HG03558 (cell line): ENCODE results near the gene PPM1M.
A peak's percentile ranks its signal among the peaks of the same experiment; 100 is the strongest.

Experiments
- ATAC-seq: cut with Tn5 transposase; IDR thresholded peaks from one replicate; pipeline ENCODE4 v1.9.1; 2021; ENCODE audit warnings: moderate number of reproducible peaks; ENCODE audit not compliant: unreplicated experiment; ENCODE audit errors: extremely low read depth

PPM1M gene

GRCh38 chr3:52242039-52242438, 3.5 kb upstream of the PPM1M start:
- ATAC-seq = no peak

DNA sequence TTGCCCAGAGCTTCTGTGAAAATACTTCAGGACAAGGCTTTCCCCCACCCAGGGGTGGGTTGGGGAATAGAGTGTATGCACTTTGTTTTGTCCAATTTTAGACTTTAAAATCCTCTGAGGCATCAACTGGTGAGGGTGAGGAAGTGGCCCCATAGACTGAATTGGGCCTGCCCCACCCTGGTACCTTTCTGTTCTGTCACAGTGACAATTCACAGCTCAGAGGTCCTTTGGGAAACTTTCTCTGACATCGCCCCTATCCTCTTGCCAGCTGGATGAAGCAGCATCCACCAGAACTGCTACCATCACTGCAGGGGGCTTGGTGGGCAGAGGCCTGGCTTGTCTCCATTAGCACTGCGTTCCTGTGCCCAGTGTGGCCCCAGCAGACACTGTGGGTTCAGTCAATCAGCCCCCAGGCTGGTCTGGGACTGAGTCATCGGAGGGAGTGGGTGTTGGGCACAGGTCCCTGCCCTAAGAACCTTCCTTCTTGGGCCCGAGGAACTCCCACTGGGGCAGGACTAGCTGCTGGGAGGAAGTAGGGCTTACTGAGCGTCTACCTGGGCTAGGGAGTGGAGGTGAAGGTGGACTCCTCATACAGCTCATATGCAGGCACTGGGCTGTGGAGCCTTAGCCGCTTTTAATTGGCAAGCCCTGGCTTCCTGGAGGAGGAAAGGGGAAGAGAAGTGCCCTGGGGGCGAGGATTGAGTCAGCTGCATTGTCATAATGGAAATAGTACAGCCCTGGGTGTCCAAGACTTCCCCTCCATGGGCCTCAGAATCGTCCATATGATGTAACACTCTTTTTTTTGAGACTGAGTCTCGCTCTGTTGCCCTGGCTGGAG, 1.5 kb upstream of the PPM1M start:
- no peak for ATAC-seq

DNA sequence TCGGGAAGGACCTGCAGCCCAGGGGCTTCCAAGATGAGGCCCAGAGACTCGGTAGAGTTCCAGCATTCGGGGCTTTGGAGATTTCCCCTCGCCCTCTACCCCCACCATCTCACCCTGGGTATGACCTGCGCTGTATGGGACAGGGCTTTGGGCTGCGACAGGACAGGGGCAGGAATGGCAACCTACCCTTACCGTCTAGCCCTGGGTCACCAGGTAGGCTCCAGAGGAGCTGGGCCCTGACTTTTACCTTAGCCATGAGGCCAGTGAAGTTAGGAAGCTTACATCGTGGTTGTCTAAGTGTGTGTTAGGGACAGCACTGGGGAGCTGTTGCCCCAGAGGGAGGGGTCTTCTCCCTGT, 683 bp downstream of the PPM1M start:
- no peak for ATAC-seq

- ATAC-seq = no peak
Observed at GRCh38 chr3:52246728-52247408, 1.3 kb downstream of the PPM1M start.

GRCh38 chr3:52247409-52248164, 2.0 kb downstream of the PPM1M start:
- no peak for ATAC-seq

GRCh38 chr3:52248165-52248541, 2.6 kb downstream of the PPM1M start:
- no peak for ATAC-seq

- ATAC-seq = no peak
Observed at GRCh38 chr3:52248816-52249547, 3.4 kb downstream of the PPM1M start.

DNA sequence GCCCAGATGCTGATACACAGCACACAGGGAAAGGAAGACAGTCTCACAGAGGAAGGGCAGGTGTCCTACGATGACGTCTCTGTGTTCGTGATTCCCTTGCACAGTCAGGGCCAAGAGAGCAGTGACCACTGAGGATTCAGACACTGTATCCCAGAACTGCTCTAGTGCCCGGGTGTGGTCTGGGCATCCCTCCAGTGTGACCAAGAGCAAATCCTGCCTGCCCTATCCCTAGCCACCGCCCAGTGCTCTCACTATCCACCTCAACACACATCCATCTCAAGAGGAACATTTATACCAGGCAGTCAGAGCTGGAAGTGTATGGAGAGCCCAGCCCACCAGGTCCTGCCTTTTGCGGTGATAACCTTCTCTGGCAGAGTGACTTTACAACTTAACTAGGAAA, 4.1 kb downstream of the PPM1M start:
- ATAC-seq = no peak

DNA sequence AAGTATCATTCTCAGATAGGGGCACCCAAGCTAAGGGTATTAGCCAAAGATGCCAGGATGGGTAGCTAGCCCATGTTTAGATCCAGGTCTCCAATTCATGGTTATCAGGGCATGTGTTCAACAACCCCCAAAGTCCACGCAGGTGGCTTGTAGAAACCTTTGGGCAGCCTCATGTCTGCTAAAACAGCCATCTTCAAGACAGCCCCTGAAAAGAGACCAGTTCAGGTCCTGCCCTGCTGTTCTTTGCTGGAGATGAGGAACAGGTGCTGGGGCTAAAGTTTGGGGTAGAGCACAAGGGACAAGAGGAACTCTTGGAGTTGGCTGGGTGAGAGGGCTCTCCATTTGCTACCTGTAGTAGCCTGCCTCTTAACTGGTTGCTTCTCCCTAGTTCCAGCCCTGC, 4.6 kb downstream of the PPM1M start:
- ATAC-seq = no peak

DNA sequence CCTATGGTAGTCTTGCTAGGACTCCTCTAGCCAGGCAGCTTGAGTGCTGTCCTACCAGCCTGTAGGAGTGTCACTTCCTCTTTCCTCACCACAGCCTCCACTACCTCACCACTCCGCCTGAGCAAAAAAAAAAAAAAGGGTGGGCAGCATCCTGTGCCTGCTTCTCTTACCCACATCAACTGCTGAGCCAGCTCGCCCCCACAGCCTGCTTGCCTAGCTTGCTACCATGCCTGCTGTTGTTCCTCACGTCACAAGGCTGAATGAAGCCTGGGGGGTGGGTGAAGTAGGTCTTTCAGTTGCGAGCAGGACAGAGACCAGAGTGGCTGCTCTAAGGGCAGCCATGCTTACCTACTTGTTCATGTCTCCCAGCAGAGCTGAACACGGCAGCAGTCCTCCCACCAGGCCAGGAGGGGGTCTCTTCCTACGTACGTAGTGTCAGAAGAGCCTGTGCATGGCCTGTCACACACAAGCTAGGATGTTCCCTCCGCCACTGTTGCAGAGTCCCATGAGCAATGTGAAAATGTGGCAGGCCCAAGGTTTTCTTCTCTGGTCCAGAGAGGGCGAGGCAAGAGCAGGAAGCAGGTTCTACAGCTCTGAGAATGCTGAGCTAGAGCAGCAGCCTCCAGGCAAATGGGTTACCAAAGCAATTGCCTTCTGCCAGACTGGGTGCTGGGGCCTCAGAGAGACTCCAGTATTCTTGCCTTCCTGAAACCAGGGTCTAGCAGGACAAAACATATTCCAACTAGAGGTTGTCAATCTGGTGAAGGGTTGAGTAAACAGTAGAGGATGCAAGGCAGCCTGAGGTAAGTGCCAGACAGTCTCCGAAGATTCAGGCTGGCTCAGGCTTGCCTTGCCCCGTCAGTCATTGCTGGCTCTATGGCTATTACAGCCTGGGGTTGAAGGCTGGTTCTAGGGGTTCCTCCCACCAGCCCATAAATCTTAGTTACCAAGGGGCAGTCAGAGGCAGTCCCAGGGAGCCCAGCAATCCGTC, 8.1 kb downstream of the PPM1M start:
- ATAC-seq = peak; percentile 80

- ATAC-seq = no peak
Observed at GRCh38 chr3:52254608-52255007, 9.0 kb downstream of the PPM1M start.

DNA sequence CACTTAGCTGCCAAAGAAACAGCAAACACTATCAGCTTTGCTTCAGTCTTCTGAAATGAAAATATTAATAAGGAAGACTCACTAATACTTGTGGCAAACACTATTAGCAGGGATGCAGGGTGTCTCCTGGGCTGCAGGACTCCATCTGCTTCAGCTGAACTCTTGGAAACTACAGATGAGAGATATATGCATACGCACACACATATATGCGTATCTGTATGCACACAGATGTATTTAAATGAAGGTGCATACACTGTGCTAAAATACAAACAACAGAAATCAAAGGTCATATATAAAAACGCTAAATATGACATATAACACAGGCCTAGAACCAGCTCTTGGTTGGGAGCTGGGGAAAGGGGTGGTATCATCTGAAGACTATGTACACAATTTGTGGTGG, 10.6 kb downstream of the PPM1M start:
- ATAC-seq = no peak

DNA sequence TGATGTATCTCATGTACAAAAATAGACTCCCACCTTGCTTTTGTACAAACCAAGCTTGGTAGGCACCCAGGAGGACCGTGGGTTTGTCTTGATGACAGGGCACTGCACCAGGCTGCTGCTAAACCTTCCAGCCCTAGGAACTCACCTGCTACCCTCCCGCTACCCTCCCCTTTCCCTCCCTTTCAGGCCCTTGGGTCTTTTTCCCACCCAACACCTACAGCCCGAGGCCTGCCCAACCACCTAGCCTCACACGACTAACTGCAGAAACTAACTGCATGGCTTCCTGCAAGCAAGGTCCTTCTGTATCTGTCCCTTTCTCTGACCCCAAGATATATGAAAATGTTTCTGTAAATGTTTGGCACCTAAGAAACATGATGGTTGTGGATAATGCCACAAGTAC, 11.1 kb downstream of the PPM1M start:
- ATAC-seq = no peak

GRCh38 chr3:52257911-52258310, 12.4 kb downstream of the PPM1M start:
- ATAC-seq = no peak

GRCh38 chr3:52259035-52259434, 13.5 kb downstream of the PPM1M start:
- ATAC-seq = no peak

- no peak for ATAC-seq
Observed at GRCh38 chr3:52259448-52259847, 13.9 kb downstream of the PPM1M start.

DNA sequence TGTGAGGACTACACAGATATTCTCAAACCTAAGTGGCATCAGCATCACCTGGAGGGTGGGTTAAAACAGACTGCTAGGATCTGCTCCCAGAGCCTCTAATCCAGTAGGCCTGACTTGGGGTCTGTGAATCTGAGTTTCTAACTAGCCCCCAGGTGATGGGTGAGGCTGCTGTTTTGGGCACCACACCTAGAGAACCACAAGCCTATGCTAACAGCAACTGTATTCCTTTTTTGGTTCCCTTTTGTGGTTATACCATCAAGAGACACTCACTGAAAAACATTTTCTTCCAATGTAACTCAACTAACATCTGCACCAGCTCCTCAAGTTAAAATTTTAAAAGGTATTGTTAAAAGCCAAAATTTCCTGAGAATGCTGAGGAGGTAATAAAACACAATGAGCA, 16.9 kb downstream of the PPM1M start:
- ATAC-seq = no peak

GRCh38 chr3:52265387-52265786, 19.8 kb downstream of the PPM1M start:
- no peak for ATAC-seq

GRCh38 chr3:52268036-52268435, 22.5 kb downstream of the PPM1M start:
- no peak for ATAC-seq
